NCI-H345 treated with DMSO at 0.1 percent for 48 hours (cell line): ENCODE data around the gene LAPTM5.
"Not testable (repeated sequence)": the region's sequence is repeated elsewhere in the genome, so short reads cannot be mapped to it uniquely, and the experiment has no call there.

ENCODE experiments used
- DNase-seq: peaks from one replicate; lab custom pipeline; 2025; ENCODE audit not compliant: unreplicated experiment; lab: John Stamatoyannopoulos, UW

Gene LAPTM5

GRCh38 chr1:30700528-30701257 is 56.9 kb downstream of the LAPTM5 start:
- no peak for DNase-seq

GRCh38 chr1:30699762-30700161 is 57.8 kb downstream of the LAPTM5 start:
- no peak for DNase-seq

GRCh38 chr1:30698401-30698981 is 59.1 kb downstream of the LAPTM5 start:
- no peak for DNase-seq

GRCh38 chr1:30697571-30698376 is 59.8 kb downstream of the LAPTM5 start:
- DNase-seq = no peak

GRCh38 chr1:30696831-30697230 is 60.7 kb downstream of the LAPTM5 start:
- DNase-seq = no peak

- DNase-seq = no peak
Measured at GRCh38 chr1:30695439-30695841, 62.1 kb downstream of the LAPTM5 start.

- DNase-seq = no peak
Measured at GRCh38 chr1:30694280-30695175, 63.0 kb downstream of the LAPTM5 start.

- DNase-seq = no peak
Measured at GRCh38 chr1:30693822-30694221, 63.8 kb downstream of the LAPTM5 start.

- DNase-seq = no peak
Measured at GRCh38 chr1:30693366-30693765, 64.2 kb downstream of the LAPTM5 start.

GRCh38 chr1:30692948-30693301 is 64.6 kb downstream of the LAPTM5 start:
- DNase-seq = no peak

- DNase-seq = no peak
Measured at GRCh38 chr1:30692201-30692947, 65.2 kb downstream of the LAPTM5 start.

GRCh38 chr1:30691480-30691879 is 66.1 kb downstream of the LAPTM5 start:
- no peak for DNase-seq

GRCh38 chr1:30689901-30690645 is 67.5 kb downstream of the LAPTM5 start:
- DNase-seq = no peak

GRCh38 chr1:30688920-30689794 is 68.4 kb downstream of the LAPTM5 start:
- no peak for DNase-seq

GRCh38 chr1:30688516-30688915 is 69.1 kb downstream of the LAPTM5 start:
- DNase-seq = not testable (repeated sequence)

- DNase-seq = no peak
Measured at GRCh38 chr1:30687886-30688285, 69.7 kb downstream of the LAPTM5 start.

GRCh38 chr1:30686236-30686935 is 71.2 kb downstream of the LAPTM5 start:
- DNase-seq = no peak

- no peak for DNase-seq
Measured at GRCh38 chr1:30685796-30686165, 71.8 kb downstream of the LAPTM5 start.
